Effector memory CD4-positive, alpha-beta T cell (primary cell): ENCODE results near the gene CEMIP2.
A peak's percentile ranks its signal among the peaks of the same experiment; 100 is the strongest.

Source experiments
- DNase-seq, 3 donors: peaks; one replicate each; pipeline ENCODE4 v3.0.0-alpha.2; 2020
- H3K27ac ChIP-seq: 2 replicates; pipeline ENCODE4 v1.7.0; 2013; ENCODE audit warnings: mild to moderate bottlenecking, low read length, moderate library complexity; ENCODE audit not compliant: insufficient read depth, poor library complexity, severe bottlenecking
- H3K27me3 ChIP-seq: replicated peaks from 2 replicates; pipeline ENCODE4 v1.7.0; 2013; ENCODE audit warnings: mild to moderate bottlenecking, low read length; ENCODE audit not compliant: insufficient read depth, control insufficient read depth, poor library complexity, severe bottlenecking
- H3K36me3 ChIP-seq: 2 replicates; pipeline ENCODE4 v1.7.0; 2013; ENCODE audit warnings: mild to moderate bottlenecking, low read length, moderate library complexity; ENCODE audit not compliant: control insufficient read depth, insufficient read depth
- H3K4me1 ChIP-seq: 2 replicates; pipeline ENCODE4 v1.7.0; 2013; ENCODE audit warnings: low read length, mild to moderate bottlenecking; ENCODE audit not compliant: control insufficient read depth, insufficient read depth, poor library complexity, severe bottlenecking
- H3K4me3 ChIP-seq: 2 replicates; pipeline ENCODE4 v1.7.0; 2013; ENCODE audit warnings: low read length, low read depth, mild to moderate bottlenecking; ENCODE audit not compliant: insufficient read depth, poor library complexity, severe bottlenecking
- H3K9me3 ChIP-seq: 2 replicates; pipeline ENCODE4 v1.7.0; 2013; ENCODE audit warnings: mild to moderate bottlenecking, low read length, moderate library complexity; ENCODE audit not compliant: control insufficient read depth

The CEMIP2 gene

DNA sequence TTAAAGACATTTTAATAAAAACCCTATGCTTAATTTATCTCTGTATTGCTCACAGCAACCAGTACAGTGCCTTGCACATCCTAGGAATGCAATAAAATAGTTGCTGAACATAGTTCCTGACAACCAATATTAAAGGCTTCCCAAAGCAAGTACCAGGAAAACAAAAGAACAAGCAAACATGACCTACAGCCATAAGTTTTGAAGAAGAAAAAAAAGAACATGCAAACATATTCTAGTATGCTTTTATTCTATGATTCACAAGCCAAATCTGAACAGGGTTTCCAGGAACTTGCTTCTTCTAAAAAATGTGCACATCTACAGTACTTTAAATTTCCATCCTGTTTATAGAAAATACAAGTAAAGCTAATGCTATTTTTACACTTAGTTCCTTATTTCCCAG is 4.5 kb downstream of the CEMIP2 start:
- Histone ChIP-seq H3K36me3 (no peaks in the 10 kb centered on the region), H3K4me1 (peaks cover 34% of the 10 kb centered on the region), H3K4me3 (no peak overlapping the region), H3K9me3 (no peaks in the 10 kb centered on the region), H3K27me3 (no peaks in the 10 kb centered on the region), H3K27ac (peak overlapping the region; percentile 11)
- no peak for DNase-seq

GRCh38 chr9:71762900-71763653 is 5.2 kb downstream of the CEMIP2 start:
- peaks cover 36% of the 10 kb centered on the region for H3K4me1 ChIP-seq
- no peaks in the 10 kb centered on the region for H3K9me3 ChIP-seq
- no peaks in the 10 kb centered on the region for H3K27me3 ChIP-seq
- peak overlapping the region; percentile 47 for H3K27ac ChIP-seq
- no peak overlapping the region for H3K4me3 ChIP-seq
- DNase-seq = no peak
- no peaks in the 10 kb centered on the region for H3K36me3 ChIP-seq

DNA sequence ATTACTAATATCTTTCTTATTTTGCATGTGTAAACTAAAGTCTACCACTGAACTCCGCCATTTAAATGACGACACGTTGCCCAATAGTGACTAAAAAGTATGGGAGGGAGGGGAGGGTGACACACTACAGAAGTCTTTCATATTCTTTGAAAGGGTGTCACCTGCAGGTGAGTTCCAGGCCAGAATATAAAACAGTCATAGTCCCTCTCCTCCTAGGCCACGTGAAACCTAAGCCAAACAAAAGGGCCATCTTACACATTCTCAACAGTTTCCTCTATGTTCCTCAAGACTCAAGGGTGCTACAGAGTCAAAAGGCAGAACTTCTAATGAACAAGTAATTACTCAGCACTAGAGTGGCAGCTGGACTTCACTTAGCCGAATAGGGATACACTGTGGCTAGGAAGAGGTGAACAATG is 6.4 kb downstream of the CEMIP2 start:
- H3K36me3 ChIP-seq = no peaks in the 10 kb centered on the region
- peaks cover 36% of the 10 kb centered on the region for H3K4me1 ChIP-seq
- no peak for DNase-seq
- H3K27ac ChIP-seq = no peak overlapping the region
- no peak overlapping the region for H3K4me3 ChIP-seq
- H3K27me3 ChIP-seq = no peaks in the 10 kb centered on the region
- no peaks in the 10 kb centered on the region for H3K9me3 ChIP-seq

- no peak for DNase-seq
These were observed 7.4 kb downstream of the CEMIP2 start for GRCh38 chr9:71760901-71761300.

GRCh38 chr9:71758785-71759184 is 9.5 kb downstream of the CEMIP2 start:
- Histone ChIP-seq H3K9me3 (no peaks in the 10 kb centered on the region), H3K4me3 (no peak overlapping the region), H3K27ac (no peak overlapping the region), H3K4me1 (peaks cover 19% of the 10 kb centered on the region), H3K27me3 (no peaks in the 10 kb centered on the region), H3K36me3 (no peaks in the 10 kb centered on the region)
- no peak for DNase-seq

More at GRCh38 chr9:71760901-71761300, 7.4 kb downstream of the CEMIP2 start:
- H3K27me3 ChIP-seq = no peaks in the 10 kb centered on the region
- H3K36me3 ChIP-seq = no peaks in the 10 kb centered on the region
- H3K4me3 ChIP-seq = no peak overlapping the region
- H3K27ac ChIP-seq = no peak overlapping the region
- peaks cover 35% of the 10 kb centered on the region for H3K4me1 ChIP-seq
- no peaks in the 10 kb centered on the region for H3K9me3 ChIP-seq

GRCh38 chr9:71758277-71758676 is 10.0 kb downstream of the CEMIP2 start:
- Histone ChIP-seq H3K4me3 (no peak overlapping the region), H3K9me3 (no peaks in the 10 kb centered on the region), H3K27me3 (no peaks in the 10 kb centered on the region), H3K4me1 (peaks cover 15% of the 10 kb centered on the region), H3K27ac (no peak overlapping the region), H3K36me3 (no peaks in the 10 kb centered on the region)
- no peak for DNase-seq

DNA sequence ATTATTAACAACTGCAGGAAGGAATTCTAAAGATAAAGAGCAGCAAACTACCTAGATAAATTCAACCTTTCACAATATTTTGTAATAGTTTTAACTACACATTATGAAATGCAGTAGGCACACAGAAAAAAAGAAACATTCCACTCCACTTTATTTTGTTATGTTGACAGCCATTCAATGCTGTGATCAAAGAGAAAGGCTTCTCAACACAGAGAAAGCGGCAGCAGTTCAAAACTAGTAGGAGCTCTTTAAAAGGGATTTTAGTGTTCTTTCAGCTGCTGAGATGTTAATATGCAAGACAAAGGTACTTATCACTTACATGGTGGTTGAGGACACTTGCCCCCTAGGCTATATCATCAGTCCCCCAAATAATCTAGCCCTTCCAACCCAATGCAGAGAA is 11.6 kb downstream of the CEMIP2 start:
- no peak overlapping the region for H3K4me3 ChIP-seq
- no peaks in the 10 kb centered on the region for H3K36me3 ChIP-seq
- no peaks in the 10 kb centered on the region for H3K27me3 ChIP-seq
- H3K4me1 ChIP-seq = peaks cover 8% of the 10 kb centered on the region
- H3K9me3 ChIP-seq = no peaks in the 10 kb centered on the region
- H3K27ac ChIP-seq = no peak overlapping the region
- DNase-seq = no peak

- Histone ChIP-seq H3K9me3 (no peaks in the 10 kb centered on the region), H3K27ac (no peak overlapping the region), H3K36me3 (no peaks in the 10 kb centered on the region), H3K4me1 (peaks cover 4% of the 10 kb centered on the region), H3K27me3 (no peaks in the 10 kb centered on the region), H3K4me3 (no peak overlapping the region)
- no peak for DNase-seq
These were observed 12.4 kb downstream of the CEMIP2 start for GRCh38 chr9:71755869-71756268.

- Histone ChIP-seq H3K27me3 (no peaks in the 10 kb centered on the region), H3K36me3 (no peaks in the 10 kb centered on the region), H3K4me3 (no peak overlapping the region), H3K9me3 (no peaks in the 10 kb centered on the region), H3K4me1 (peaks cover 3% of the 10 kb centered on the region), H3K27ac (no peak overlapping the region)
- no peak for DNase-seq
These were observed 13.1 kb downstream of the CEMIP2 start for GRCh38 chr9:71755230-71755629.

DNA sequence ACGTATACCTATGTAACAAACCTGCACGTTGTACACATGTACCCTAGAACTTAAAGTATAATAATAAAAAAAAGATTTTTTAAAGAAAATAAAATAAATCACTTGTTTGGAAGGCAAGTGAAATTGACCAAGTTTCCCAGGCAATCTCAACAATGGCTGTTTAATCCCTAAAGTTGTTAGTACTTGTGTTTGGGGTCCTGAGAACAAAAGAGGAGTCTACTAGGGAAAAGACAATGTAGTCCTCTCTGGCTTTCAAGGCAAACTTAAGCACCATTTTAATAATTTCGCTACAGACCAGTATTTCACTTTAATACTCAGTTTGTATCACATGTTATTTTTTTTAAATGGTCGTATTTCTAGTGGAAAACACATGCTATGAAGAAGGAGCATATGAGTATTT is 14.2 kb downstream of the CEMIP2 start:
- no peaks in the 10 kb centered on the region for H3K27me3 ChIP-seq
- no peak for DNase-seq
- peaks cover 7% of the 10 kb centered on the region for H3K36me3 ChIP-seq
- H3K9me3 ChIP-seq = no peaks in the 10 kb centered on the region
- no peak overlapping the region for H3K4me3 ChIP-seq
- peaks cover 3% of the 10 kb centered on the region for H3K4me1 ChIP-seq
- H3K27ac ChIP-seq = no peak overlapping the region
